K562 (cell line): ENCODE data around the gene IL12RB2. TPM values are rescaled to one million over a fixed set of nuclear protein-coding genes. Genes with fewer than 3 reads are reported as not detected.
A peak's percentile ranks its signal among the peaks of the same experiment; 100 is the strongest.

Source experiments
- EP400 ChIP-seq: fragments of 450-650 bp; IDR thresholded peaks from 2 replicates; pipeline ENCODE4 v1.6.1; 2017; ENCODE audit warnings: antibody characterized with exemption, mild to moderate bottlenecking, moderate library complexity
- ETS1 ChIP-seq: conservative IDR thresholded peaks from 2 replicates; pipeline ENCODE4 v1.6.1; 2011; ENCODE audit warnings: low read depth, mild to moderate bottlenecking, low read length; ENCODE audit not compliant: control insufficient read depth
- FOXP4 ChIP-seq: sonication (generic); formaldehyde crosslinking; IDR thresholded peaks from 2 replicates; pipeline ENCODE4 v1.8.0; 2022; ENCODE audit warnings: mild to moderate bottlenecking, missing genetic modification reagents, borderline replicate concordance
- HCFC1 ChIP-seq: IDR thresholded peaks from 2 replicates; pipeline ENCODE4 v1.6.1; 2012; ENCODE audit warnings: low read depth, low read length, improper control_type of control experiment
- HDAC1 ChIP-seq, 2 experiments: fragments of 450-650 bp; IDR thresholded peaks; 2 replicates each; pipeline ENCODE4 v1.6.1; 2016 to 2017; ENCODE audit warnings: inconsistent platforms in 1 of 2, mild to moderate bottlenecking in 1 of 2, moderate library complexity in 1 of 2
- HDAC2 ChIP-seq: fragments of 450-650 bp; IDR thresholded peaks from 2 replicates; pipeline ENCODE4 v1.6.1; 2016; ENCODE audit warnings: mild to moderate bottlenecking
- HNRNPK ChIP-seq: fragments of 200-400 bp; formaldehyde crosslinking; IDR thresholded peaks from one replicate; pipeline ENCODE4 v1.6.1; 2018; ENCODE audit warnings: mild to moderate bottlenecking, low read depth, low read length; ENCODE audit not compliant: poor library complexity, severe bottlenecking
- HOXB6 ChIP-seq: fragments of 250-450 bp; sonication (Bioruptor Pico); IDR thresholded peaks from 2 replicates; pipeline ENCODE4 v1.5.1; 2022; ENCODE audit warnings: mild to moderate bottlenecking, borderline replicate concordance
- IFI16 ChIP-seq: fragments of 250-450 bp; sonication (Bioruptor Pico); IDR thresholded peaks from 2 replicates; pipeline ENCODE4 v2.1.2; 2022; ENCODE audit warnings: mild to moderate bottlenecking, inconsistent platforms
- MAX ChIP-seq: sonication (generic); formaldehyde crosslinking; IDR thresholded peaks from 2 replicates; pipeline ENCODE4 v1.9.0; 2022; ENCODE audit warnings: mild to moderate bottlenecking, missing genetic modification reagents
- MEF2D ChIP-seq: conservative IDR thresholded peaks from 2 replicates; pipeline ENCODE4 v1.6.1; 2016; ENCODE audit warnings: low read depth, missing genetic modification characterization, missing compliant biosample characterization
- MXI1 ChIP-seq: IDR thresholded peaks from 2 replicates; pipeline ENCODE4 v1.6.1; 2011; ENCODE audit warnings: low read depth, mild to moderate bottlenecking, improper control_type of control experiment, low read length
- OTX1 ChIP-seq: fragments of 450-650 bp; formaldehyde crosslinking; IDR thresholded peaks from 2 replicates; pipeline ENCODE4 v1.4.0; 2022; ENCODE audit warnings: mild to moderate bottlenecking
- PTTG1 ChIP-seq: fragments of 450-650 bp; IDR thresholded peaks from 2 replicates; pipeline ENCODE4 v1.6.1; 2016; ENCODE audit warnings: low read depth, mild to moderate bottlenecking, missing genetic modification characterization, missing compliant biosample characterization
- RBFOX2 ChIP-seq: fragments of 200-400 bp; formaldehyde crosslinking; IDR thresholded peaks from 2 replicates; pipeline ENCODE4 v1.6.1; 2017; ENCODE audit warnings: low read depth, mild to moderate bottlenecking, low read length, moderate library complexity
- SAFB ChIP-seq: fragments of 200-400 bp; formaldehyde crosslinking; IDR thresholded peaks from 2 replicates; pipeline ENCODE4 v1.6.1; 2017; ENCODE audit warnings: low read depth, low read length, borderline replicate concordance
- SAP30 ChIP-seq: fragments of 200-600 bp; sonication (generic); IDR thresholded peaks from 2 replicates; pipeline ENCODE4 v1.6.1; 2012; ENCODE audit warnings: borderline replicate concordance, low read depth, mild to moderate bottlenecking, moderate library complexity, low read length, control low read depth, inconsistent platforms; ENCODE audit not compliant: insufficient read depth, poor library complexity, severe bottlenecking
- SMAD3 ChIP-seq: fragments of 450-650 bp; formaldehyde crosslinking; conservative IDR thresholded peaks from 2 replicates; pipeline ENCODE4 v1.4.0; 2020; ENCODE audit warnings: mild to moderate bottlenecking
- TARDBP ChIP-seq: fragments of 450-650 bp; IDR thresholded peaks from 2 replicates; pipeline ENCODE4 v1.6.1; 2016
- TGIF2 ChIP-seq: sonication (generic); formaldehyde crosslinking; IDR thresholded peaks from 2 replicates; pipeline ENCODE4 v1.8.1; 2022; ENCODE audit warnings: mild to moderate bottlenecking, missing genetic modification reagents, moderate library complexity
- TOE1 ChIP-seq, 2 experiments: fragments of 450-650 bp in 1 of 2; sonication (generic) in 1 of 2; formaldehyde crosslinking in 1 of 2; IDR thresholded peaks; 2 replicates each; pipeline versions ENCODE4 v1.7.1 to v1.8.0; 2016 to 2022; ENCODE audit warnings: borderline replicate concordance in 2 of 2, mild to moderate bottlenecking in 2 of 2, antibody characterized with exemption in 1 of 2, inconsistent platforms in 1 of 2, low read depth in 1 of 2, missing genetic modification reagents in 1 of 2, moderate library complexity in 1 of 2
- ZEB2 ChIP-seq: fragments of 450-650 bp; IDR thresholded peaks from 2 replicates; pipeline ENCODE4 v1.6.1; 2016
- ZNF212 ChIP-seq: fragments of 450-650 bp; formaldehyde crosslinking; IDR thresholded peaks from 2 replicates; pipeline ENCODE4 v1.4.0; 2020; ENCODE audit warnings: mild to moderate bottlenecking
- ZNF311 ChIP-seq: fragments of 250-450 bp; sonication (Bioruptor Pico); IDR thresholded peaks from 2 replicates; pipeline ENCODE4 v1.4.0; 2020; ENCODE audit warnings: mild to moderate bottlenecking, moderate library complexity
- ZNF384 ChIP-seq: IDR thresholded peaks from 2 replicates; pipeline ENCODE4 v1.6.1; 2012; ENCODE audit warnings: low read depth, low read length, improper control_type of control experiment
- polyA plus RNA-seq, 8 experiments: library from polyadenylated mRNA; depleted of rRNA in 4 of 8; stranded (reverse) in 5 of 8; unstranded in 3 of 8; fragments of >200 nt; fragmentation: Nextera tagmentation in 2 of 8; fragmentation: Illumina TruSeq in 1 of 8; extraction: Ambion mirVana in 2 of 8; extraction: Trizol in 1 of 8; gene quantifications; 2 replicates each; pipeline versions ENCODE4 v1.2.1 to v1.2.3, GENCODE V29; 2011 to 2014; ENCODE audit warnings: inconsistent platforms in 1 of 8, missing spikeins in 1 of 8
- total RNA-seq, 7 experiments: library from RNA; depleted of rRNA in 6 of 7; stranded (reverse); fragments of >200 nt in 6 of 7; fragmentation: Illumina TruSeq in 2 of 7; extraction: Trizol in 2 of 7; gene quantifications; 2 replicates each; pipeline versions ENCODE4 v1.2.1 to v1.2.3, GENCODE V29; 2011 to 2021; ENCODE audit warnings: low replicate concordance in 1 of 7

Gene IL12RB2
- total and polyA plus RNA-seq, 9 of the 15 experiments (the other 6 are each of a cell fraction or from before 2014, with no cell fraction given): 0.39 to 3.3 (median 1.9) TPM

GRCh38 chr1:67429011-67429527 lies 121.4 kb downstream of the IL12RB2 start (continued):
- TF ChIP-seq HDAC1 (IDR thresholded peaks at IDR 0.05) (peak in 1 of 2 experiments; percentile 87; a peak in 2 of 4 replicates), ZEB2 (no peak), ZNF212 (no peak), MAX (CRISPR knock-in tag) (peak; percentile 76), FOXP4 (CRISPR knock-in tag) (0 out of 2 replicates have a peak, but pooled peaks have one; percentile 22), PTTG1 (tag) (no peak), MXI1 (peak; percentile 90), MEF2D (tag) (no peak), ETS1 (peak; percentile 28; the same call in 1 of the 2 replicates), OTX1 (no peak), IFI16 (CRISPR knock-in tag) (no peak), TARDBP (no peak), SAFB (no peak), TOE1 (IDR thresholded peaks at IDR 0.05; ENCODE audit: borderline replicate concordance) (peak; percentile 15; the same call in 1 of the 2 replicates), TOE1 (CRISPR knock-in tag; IDR thresholded peaks at IDR 0.05; ENCODE audit: borderline replicate concordance, low read depth) (no peak), SAP30 (peak; percentile 95), TGIF2 (CRISPR knock-in tag) (no peak), HCFC1 (no peak), HDAC2 (peak; percentile 69), HNRNPK (no peak), ZNF311 (CRISPR knock-in tag) (no peak), RBFOX2 (no peak), EP400 (peak; percentile 42; the same call in 1 of the 2 replicates), SMAD3 (CRISPR knock-in tag) (no peak), HOXB6 (CRISPR knock-in tag) (no peak), ZNF384 (peak; percentile 35; the same call in 1 of the 2 replicates)
